Measurements from ENCODE around the gene DNAJC22. TPM values are rescaled to one million over a fixed set of nuclear protein-coding genes. Genes with fewer than 3 reads are reported as not detected.

Gene DNAJC22
- total and polyA plus RNA-seq, 2 of the 13 experiments (the other 11 are each of a cell fraction or from before 2014, with no cell fraction given): 25.2 to 31.7 TPM

- TF ChIP-seq ZNF850 (CRISPR knock-in tag; conservative IDR thresholded peaks at IDR 0.05) (0 out of 2 replicates have a peak, but pooled peaks have one; percentile 60), NR2F6 (IDR thresholded peaks at IDR 0.05) (no peak), NR2F6 (CRISPR knock-in tag; IDR thresholded peaks at IDR 0.05) (peak; percentile 40), GATA4 (IDR thresholded peaks at IDR 0.05; ENCODE audit: borderline replicate concordance, low read depth) (peak; percentile 58; the same call in 1 of the 2 replicates), DMAP1 (CRISPR knock-in tag; IDR thresholded peaks at IDR 0.05) (peak; percentile 86), ZGPAT (CRISPR knock-in tag; IDR thresholded peaks at IDR 0.05) (peak; percentile 95), UBTF (CRISPR knock-in tag; IDR thresholded peaks at IDR 0.05) (peak; percentile 99), ASH2L (IDR thresholded peaks at IDR 0.05; ENCODE audit: insufficient read length, low read depth, low read length) (peak; percentile 71), GABPB1 (CRISPR knock-in tag; IDR thresholded peaks at IDR 0.05) (peak; percentile 87), SYNCRIP (IDR thresholded peaks at IDR 0.05; ENCODE audit: insufficient read depth, low read depth, low read length) (no peak), NFYC (CRISPR knock-in tag; IDR thresholded peaks at IDR 0.05) (peak; percentile 37), ZFP90 (CRISPR knock-in tag; IDR thresholded peaks at IDR 0.05; ENCODE audit: borderline replicate concordance) (peak; percentile 93), PPARG (CRISPR knock-in tag; conservative IDR thresholded peaks at IDR 0.05) (peak; percentile 16; the same call in 1 of the 2 replicates), ATM (IDR thresholded peaks at IDR 0.05; ENCODE audit: borderline replicate concordance) (no peak), YY1 (IDR thresholded peaks at IDR 0.05; ENCODE audit: insufficient read depth, insufficient replicate concordance, low read depth, low read length) (no peak), CCDC6 (CRISPR knock-in tag; IDR thresholded peaks at IDR 0.05) (peak; percentile 83), KDM3A (CRISPR knock-in tag; IDR thresholded peaks at IDR 0.05; ENCODE audit: low read depth) (peak; percentile 97), ZNF280B (CRISPR knock-in tag; IDR thresholded peaks at IDR 0.05; ENCODE audit: borderline replicate concordance) (no peak; the same call in 1 of the 2 replicates), ZNF329 (CRISPR knock-in tag; IDR thresholded peaks at IDR 0.05; ENCODE audit: low read depth) (no peak), SP4 (CRISPR knock-in tag; IDR thresholded peaks at IDR 0.05) (no peak; the same call in none of the 2 replicates), RXRB (CRISPR knock-in tag; IDR thresholded peaks at IDR 0.05; ENCODE audit: borderline replicate concordance) (peak; percentile 82), HOXD1 (CRISPR knock-in tag; IDR thresholded peaks at IDR 0.05) (peak; percentile 88; the same call in 1 of the 2 replicates), ZNF451 (CRISPR knock-in tag; IDR thresholded peaks at IDR 0.05) (no peak; the same call in none of the 2 replicates)
These were observed 864 bp downstream of the DNAJC22 start (continued) for GRCh38 chr12:49347311-49348193.
